Inflammatory macrophage (primary cell): ENCODE measurements around the gene ROM1.

Experiments
- DNase-seq, 2 donors: peaks; one replicate each; pipeline ENCODE4 v3.0.0-alpha.2; 2020 to 2022

The ROM1 gene

GRCh38 chr11:62588966-62589637 is 24.0 kb upstream of the ROM1 start:
- DNase-seq: peak in 1 of 2 donors; percentile 17

DNA sequence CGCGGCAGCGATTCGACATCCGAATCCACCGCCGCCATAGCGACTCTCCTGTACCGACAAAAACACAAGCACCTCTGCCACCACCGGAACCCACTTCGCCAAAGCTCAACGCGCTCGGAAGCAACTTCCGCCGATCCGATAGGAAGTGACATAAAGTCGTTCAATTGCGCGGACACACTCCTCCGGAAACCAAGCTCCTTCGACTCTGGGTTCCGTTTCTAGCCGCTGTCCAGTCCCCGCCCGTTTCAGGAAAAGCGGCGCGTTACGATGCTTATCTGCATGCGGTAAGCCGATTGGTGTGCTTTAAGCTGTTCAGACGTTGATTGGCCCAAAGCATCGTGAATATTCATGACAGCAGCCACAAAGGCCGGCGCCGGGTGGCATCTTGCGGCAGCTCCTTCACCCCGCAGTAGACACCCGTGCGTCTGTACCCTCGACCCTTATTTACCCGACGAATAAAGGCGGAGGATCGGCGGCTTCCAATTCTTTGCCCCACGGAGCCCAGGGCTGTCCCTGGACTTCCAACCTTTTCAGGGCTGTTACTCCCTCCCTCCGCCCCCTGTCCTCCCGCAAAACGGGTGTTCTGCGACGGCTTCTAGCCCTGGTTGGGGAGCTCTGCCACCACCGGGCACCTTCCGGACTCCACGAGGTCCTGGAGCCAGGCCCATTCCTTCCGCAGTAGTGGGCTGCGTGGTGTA is 21.5 kb upstream of the ROM1 start, which contains the start of gene TUT1:
Gene TUT1 (minus strand): TSS at position 76 of the 698 bp plus-strand sequence. CDS start 38 bp downstream, at position 38.
- peak; percentile 99 for DNase-seq

DNA sequence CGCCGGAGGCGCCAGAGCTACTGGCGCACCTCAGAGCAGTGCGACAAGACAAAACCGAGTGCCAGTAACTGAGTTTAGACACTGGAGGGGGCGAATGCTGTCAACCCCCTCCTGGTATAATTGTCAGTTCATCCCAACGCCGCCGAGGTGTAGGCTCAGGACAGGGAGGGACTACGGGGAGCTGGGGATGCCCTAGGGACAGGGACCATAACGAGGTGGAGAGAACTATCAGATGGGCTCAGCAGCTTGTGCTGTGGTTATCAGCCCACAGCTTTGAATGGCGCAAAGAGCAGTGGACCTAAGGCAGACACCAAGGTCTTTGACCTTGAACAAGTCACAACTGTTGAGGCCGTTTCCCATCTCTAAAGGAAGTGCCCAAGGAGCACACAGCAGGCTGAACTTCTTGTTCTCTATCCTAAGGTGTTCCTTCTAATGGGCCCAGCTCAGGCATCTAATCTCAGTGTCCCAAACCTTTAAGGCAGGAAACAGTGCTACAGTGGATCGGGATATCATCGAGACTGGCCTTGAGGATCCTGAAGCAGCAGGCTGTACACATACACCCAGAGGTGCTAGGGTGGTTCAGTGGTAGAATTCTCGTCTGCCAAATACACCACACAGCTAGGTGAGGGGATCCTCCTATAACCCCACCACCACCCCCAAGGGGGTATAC is 20.8 kb upstream of the ROM1 start:
- peak in 1 of 2 donors; percentile 27 for DNase-seq

GRCh38 chr11:62592989-62593421 is 20.1 kb upstream of the ROM1 start:
- no peak for DNase-seq

DNA sequence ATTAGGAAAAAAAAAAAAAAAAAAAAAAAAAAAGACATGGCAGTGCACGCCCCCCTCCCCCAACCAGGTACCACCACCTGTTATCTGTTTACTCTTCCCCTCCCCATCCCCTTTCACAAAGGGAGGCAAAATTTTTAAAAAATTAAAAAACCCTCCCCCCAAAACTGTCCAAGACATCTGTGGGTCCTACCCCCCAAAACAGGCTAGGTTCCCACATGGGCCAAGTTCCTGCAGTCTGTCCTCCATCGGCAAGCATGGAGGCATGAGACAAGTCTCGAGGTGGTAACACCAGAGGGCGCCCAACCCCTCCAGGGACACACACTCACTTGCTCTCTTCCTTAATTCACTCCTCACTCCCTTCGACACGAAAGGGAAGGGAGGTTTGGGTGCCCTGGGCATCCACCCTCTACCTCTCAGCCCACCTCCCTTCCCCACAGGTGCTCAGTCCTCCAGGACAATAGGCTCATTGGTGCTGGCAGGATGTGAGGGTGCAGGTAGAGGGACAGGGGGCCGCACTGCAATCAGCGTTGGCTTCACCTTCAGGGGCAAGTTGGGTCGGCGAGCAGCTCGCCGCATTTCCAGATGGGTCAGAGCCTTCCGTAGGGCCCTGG is 19.5 kb upstream of the ROM1 start:
- peak; percentile 85 to 86 for DNase-seq

DNA sequence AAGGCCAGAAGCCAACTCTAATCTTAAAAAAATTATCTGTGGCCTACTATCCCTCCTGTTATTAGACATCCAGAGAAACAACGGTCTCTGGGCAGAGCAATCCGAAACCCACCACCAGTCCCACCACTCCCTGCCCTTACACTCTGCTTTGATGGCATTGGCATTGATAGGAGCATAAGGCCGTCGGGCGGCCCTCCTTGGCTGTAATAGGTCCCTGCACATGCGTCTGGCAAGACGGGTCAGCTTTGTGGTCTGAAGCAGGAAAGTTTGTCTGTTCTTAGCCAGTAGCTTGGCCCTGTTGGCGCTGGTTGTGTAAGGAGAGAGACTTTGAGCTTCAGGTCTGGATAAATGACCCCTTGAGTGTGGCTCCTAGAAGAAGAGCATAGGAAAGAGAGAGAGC is 17.9 kb upstream of the ROM1 start:
- DNase-seq: no peak

DNA sequence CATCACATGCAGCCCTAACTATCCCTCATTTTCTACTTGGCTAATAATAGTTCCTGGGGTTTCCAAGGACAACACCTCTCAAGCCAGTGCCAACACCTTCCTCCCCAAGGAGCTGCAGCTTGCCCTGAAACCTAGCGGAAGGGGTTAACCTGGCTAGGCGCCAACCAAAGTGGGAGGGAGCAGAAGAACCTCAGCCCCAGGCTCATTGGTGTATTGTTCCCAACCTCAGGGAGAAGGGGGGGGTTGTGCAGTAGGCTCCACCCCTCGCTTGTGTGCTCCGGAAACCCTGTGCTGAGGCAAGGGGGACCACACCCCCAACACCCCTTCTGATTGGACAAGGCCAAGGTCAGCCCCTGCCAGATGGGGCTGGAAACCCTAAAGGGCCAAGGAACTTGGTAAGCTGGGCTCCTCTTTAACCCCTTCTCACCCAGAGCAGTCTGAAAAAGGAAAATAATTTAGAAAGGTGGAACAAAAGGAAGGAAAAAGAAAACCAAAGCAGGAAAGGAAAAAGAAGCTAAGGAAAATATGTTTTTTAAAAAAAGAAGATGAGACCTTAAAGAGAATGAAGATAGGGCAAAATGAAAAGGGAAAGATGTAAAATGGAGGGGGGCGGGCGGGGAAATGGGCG is 13.9 kb upstream of the ROM1 start:
- peak; percentile 95 to 98 for DNase-seq

DNA sequence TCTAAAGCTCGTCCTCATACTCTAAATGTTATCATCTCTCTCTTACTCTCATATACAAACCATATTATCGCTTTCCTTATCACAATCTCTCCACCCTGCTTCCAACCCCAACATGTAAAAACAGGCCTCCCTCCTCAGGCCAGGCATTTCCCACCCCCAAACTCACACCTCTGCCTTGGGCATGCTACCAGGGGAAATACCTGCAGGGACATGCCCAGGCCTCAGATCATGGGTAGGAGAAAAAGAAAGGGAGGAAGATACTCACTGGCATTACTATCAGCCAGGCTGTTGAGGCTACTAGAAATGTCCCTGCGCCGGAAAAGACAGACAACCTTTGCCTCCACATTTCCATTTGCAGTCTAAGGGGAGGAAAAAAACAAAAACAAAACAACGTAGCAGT is 13.2 kb upstream of the ROM1 start:
- DNase-seq: no peak

- DNase-seq: no peak
Observed at GRCh38 chr11:62600367-62601121, 12.5 kb upstream of the ROM1 start.

DNA sequence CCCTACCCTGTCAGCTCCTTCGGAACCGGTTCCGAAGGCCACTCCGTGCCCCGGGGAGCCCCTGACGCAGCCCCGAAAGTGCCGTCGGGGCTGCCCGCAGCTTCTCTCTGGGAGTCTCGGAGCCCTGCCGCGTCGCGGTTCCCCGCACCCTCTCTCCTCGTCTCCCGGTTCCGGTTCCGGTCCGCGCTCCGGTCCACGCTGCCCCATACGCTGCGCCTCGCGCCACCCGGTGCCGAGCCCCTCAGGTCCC is 12.0 kb upstream of the ROM1 start:
- DNase-seq: peak; percentile 33 to 47

DNA sequence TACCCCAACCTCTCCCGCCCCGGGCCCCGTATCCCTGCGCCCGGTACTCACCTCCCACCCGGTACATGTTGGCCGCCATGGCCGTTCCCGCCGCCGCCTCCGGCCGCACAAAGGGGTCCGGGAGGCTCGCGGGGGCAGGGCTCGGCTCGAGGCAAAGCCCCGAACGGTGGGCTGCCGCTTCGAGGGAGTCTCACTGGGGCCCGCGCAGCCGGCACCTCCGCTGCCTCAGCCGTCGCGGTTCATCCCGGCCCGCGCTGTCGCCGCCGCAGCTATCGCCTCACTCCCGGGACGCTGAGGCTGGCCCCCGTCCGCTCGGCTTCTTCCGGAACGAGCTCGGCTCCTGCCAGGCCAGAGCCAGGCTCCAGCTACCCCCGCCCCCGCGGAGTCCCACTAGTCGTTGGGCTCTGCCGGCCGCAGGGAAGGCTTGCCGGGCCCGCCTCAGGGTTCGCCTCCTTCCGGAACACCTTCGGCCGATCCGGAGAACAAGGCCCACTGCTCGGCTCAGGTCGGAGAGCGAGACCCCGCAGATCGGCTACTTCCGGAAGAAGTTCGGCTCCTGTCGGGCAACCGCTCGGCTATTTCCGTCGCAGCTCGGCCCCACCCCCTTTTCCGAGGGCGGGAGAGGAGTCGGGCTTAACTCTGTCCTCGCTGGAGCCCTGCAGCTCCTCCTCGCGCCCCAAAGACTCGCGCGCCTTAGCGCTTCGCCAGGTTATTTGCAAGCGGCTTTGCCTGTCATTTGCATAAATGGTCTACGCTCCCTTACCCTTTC is 11.5 kb upstream of the ROM1 start, which contains the start of gene MTA2:
Gene MTA2 (minus strand): TSS at position 494 of the 769 bp plus-strand sequence. CDS start 415 bp downstream, at position 79.
- peak; percentile 99 for DNase-seq

GRCh38 chr11:62602141-62603071 is 10.7 kb upstream of the ROM1 start:
- peak; percentile 10 to 40 for DNase-seq

DNA sequence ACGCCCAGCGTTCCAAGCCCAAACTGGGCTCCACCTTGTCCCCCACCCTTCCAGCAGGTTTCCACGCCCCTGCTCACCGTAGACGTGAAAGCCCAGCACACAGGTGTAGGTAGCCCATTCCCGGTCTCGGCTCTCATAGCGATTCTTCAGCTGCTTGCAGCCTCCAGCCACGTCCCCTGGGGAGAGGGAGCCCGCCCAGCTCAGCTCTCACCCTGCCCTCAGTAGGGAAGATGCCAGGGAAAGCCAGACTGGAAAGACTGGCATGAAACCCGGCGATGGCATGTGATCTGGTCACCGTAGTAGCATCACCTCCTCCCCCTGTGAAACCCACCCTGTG is 10.0 kb upstream of the ROM1 start:
- no peak for DNase-seq

DNA sequence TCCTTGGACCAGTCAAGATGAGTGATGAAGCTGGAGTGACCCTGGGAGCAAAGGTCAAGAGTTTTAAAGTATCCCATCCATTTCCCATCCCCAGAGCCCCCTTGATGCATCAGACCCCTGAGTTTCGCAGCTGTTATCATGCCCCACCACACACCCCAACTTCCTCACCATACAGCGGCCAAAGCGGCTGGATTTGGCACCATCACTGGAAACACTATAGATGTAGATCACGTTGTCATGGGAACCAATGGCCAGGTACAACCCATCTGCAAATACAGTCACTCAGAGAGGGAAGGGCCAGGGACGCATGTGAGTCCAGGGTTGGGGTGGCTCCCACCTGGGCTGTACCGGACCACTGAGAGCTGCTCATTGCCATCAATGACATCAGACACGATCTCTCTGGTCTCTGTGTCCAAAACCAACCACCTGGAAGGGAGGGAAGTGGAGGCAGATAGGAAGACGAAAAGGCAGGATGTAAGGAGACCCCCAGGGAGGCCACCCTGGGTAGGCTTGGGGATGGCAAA is 9.2 kb upstream of the ROM1 start:
- DNase-seq: no peak

DNA sequence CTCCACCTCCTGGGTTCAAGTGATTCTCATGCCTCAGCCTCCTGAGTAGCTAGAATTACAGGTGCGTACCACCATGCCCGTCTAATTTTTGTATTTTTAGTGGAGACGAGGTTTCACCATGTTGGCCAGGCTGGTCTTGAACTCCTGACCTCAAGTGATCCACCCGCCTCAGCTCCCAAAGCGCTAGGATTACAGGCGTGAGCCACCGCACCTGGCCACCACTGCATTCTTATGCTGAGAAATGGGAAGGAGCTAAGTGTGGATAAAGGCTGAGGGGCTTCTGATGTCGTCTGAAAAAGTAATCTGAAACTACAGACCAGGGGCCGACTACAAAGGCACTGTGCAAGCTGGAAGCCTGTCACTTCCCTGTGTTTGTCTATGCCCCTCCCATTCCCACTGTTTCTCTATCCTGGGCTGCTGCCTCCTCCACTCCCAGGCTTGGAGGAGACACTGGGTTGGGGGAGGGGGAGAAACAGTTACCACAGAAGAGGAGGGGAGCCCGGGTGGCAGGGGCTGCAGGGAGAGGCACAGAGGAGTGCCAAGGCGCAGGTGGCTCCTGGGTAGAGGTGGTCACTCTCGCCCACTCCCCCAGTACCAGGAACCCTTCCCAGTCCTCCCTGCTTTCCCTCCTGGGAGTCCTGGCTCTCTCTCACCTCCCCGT is 8.5 kb upstream of the ROM1 start:
- DNase-seq: no peak

DNA sequence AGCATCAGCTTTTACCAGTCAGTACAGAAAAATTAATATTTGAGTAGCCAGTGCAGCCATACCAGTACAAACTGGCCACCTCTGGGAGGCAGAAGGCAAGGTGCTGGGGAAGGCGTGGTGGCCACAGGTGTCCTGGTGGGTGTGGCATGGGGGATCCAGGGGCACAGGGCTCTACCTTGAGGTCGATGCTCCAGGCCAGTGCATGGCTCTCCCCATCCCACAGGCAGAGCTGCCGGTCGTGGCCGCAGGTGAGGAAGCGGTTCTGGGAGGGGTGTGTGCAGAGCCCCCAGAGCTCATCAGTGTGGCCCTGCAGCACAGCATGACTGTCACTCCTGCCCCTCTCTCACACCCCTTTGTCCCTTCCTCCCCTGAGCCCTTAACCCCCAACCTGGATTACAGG is 7.6 kb upstream of the ROM1 start:
- no peak for DNase-seq

GRCh38 chr11:62605902-62606301 is 7.2 kb upstream of the ROM1 start:
- no peak for DNase-seq

DNA sequence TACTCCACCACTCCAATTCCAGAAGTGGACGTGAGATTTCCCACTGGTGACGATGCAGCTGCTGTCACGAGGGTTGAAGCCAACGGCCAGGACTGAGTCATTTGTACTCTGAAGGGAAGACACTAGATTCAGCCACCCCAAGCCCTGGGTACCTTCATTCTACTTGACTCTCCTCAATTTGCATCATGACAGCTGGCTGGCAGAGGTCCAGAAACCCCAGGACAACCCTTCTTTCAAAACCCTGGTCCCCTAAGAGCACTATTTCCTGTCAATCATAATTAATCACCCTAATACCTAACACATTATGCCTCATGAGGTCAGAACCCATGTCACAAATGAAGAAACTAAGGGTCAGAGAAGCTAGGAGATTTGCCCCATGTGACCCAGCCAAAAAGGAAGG is 5.3 kb upstream of the ROM1 start:
- DNase-seq: peak; percentile 48 to 64

DNA sequence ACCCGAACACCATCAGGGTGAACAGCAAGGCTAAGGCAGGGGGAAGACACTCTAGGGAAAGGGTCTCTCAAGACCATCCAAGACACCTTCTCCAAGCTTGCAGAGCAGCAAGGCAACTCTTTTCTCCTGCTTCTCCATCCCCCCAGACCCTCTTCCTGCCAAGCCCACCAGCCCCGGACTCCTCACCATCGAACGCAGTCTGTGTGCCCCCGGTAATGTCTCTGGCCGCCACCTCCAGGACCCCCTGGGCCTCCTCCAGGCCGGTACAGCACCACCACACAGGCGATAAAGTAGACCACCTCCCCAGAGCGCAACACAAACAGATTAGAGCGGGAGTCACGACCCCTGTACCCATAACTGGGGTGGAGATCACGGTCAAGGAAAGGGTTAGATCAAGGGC is 4.3 kb upstream of the ROM1 start:
- no peak for DNase-seq

- DNase-seq: no peak
Observed at GRCh38 chr11:62610403-62610802, 2.7 kb upstream of the ROM1 start.
